ENCODE data around the gene E4F1. TPM values are rescaled to one million over a fixed set of nuclear protein-coding genes. Genes with fewer than 3 reads are reported as not detected.

Gene E4F1
- total and polyA plus RNA-seq, 2 of the 13 experiments (the other 11 are each of a cell fraction or from before 2014, with no cell fraction given): 13.8 to 19.5 TPM

DNA sequence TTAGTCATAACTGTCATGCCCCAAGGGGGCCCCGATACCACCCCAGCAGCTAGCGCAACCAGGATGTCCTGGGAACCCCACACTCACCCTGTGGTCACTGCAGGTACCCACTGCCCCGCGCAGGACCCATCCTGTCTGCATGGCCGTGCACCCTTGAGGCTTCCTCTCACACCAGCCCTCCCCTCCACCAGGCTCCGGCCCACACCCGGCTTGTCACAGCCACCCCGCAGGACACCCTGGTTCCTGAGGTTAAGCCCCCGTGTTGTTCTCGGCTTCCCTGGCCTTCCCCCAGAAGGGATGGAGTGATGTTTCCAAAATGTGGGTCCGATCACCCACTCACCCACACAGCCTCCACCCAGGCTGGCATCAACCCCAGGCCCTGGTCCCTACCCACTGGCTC is 20.4 kb downstream of the E4F1 start:
- in situ Hi-C loops (cut with HindIII; ENCODE audit: extremely low pct_ligation_motif_present, low pct_unique_long_range_greater_than_20kb) (no loop called here), intact Hi-C loops (cut with micrococcal nuclease; ENCODE audit: unreplicated experiment) (no loop called here)
- H3K79me2 ChIP-seq (ENCODE audit: insufficient read depth, low read length): peaks cover 7% of the 10 kb centered on the region
- FAIRE-seq (no peak), ATAC-seq (no peak), DNase-seq (ENCODE audit: low spot score) (no peak)
- H3K4me1 ChIP-seq (ENCODE audit: insufficient read depth, low read length): peaks cover 10% of the 10 kb centered on the region
- H3K36me3 ChIP-seq (replicated peaks in 1 of 2; ENCODE audit: control insufficient read depth in 1 of 2, insufficient read depth in 2 of 2, low read length in 2 of 2): peaks cover 25 to 47% of the 10 kb centered on the region in 2 experiments; a peak in 4 of 5 replicates
- no TSS peak for BruUV-seq (replicated peaks)
- no peaks in the 10 kb centered on the region for H3K27me3 ChIP-seq (ENCODE audit: control insufficient read depth in 1 of 2, insufficient read depth in 2 of 2, low read length in 2 of 2)
- no peak overlapping the region for H3K4me2 ChIP-seq (ENCODE audit: low read depth, low read length)
- no peak overlapping the region for H3K9ac ChIP-seq (ENCODE audit: insufficient read depth, low read depth, low read length)
- no peak overlapping the region for H3K4me3 ChIP-seq (replicated peaks in 1 of 3; ENCODE audit: insufficient read depth in 1 of 3, low read depth in 2 of 3, low read length in 3 of 3)
- no peak overlapping the region for H2AFZ ChIP-seq (ENCODE audit: low read length)
- ChIA-PET CTCF (ENCODE audit: low intra/inter-chr PET ratio, low total read pairs) (no interaction called here), POLR2A (no interaction called here)
- no peaks in the 10 kb centered on the region for H4K20me1 ChIP-seq (ENCODE audit: insufficient read depth, low read length)
- WGBS (ENCODE audit: low lambda C conversion rate): 98% methylated on average over 8 of the region's 11 CpGs
- no peaks in the 10 kb centered on the region for H3K9me3 ChIP-seq (ENCODE audit: low read length)
- H3K27ac ChIP-seq (ENCODE audit: extremely low read length, insufficient read depth, low read length): no peak overlapping the region
- no peak for TF ChIP-seq NBN (conservative IDR thresholded peaks at IDR 0.05)
- TF ChIP-seq HNF1B (CRISPR knock-in tag; IDR thresholded peaks at IDR 0.05): no peak
- TF ChIP-seq, protein P1, sequence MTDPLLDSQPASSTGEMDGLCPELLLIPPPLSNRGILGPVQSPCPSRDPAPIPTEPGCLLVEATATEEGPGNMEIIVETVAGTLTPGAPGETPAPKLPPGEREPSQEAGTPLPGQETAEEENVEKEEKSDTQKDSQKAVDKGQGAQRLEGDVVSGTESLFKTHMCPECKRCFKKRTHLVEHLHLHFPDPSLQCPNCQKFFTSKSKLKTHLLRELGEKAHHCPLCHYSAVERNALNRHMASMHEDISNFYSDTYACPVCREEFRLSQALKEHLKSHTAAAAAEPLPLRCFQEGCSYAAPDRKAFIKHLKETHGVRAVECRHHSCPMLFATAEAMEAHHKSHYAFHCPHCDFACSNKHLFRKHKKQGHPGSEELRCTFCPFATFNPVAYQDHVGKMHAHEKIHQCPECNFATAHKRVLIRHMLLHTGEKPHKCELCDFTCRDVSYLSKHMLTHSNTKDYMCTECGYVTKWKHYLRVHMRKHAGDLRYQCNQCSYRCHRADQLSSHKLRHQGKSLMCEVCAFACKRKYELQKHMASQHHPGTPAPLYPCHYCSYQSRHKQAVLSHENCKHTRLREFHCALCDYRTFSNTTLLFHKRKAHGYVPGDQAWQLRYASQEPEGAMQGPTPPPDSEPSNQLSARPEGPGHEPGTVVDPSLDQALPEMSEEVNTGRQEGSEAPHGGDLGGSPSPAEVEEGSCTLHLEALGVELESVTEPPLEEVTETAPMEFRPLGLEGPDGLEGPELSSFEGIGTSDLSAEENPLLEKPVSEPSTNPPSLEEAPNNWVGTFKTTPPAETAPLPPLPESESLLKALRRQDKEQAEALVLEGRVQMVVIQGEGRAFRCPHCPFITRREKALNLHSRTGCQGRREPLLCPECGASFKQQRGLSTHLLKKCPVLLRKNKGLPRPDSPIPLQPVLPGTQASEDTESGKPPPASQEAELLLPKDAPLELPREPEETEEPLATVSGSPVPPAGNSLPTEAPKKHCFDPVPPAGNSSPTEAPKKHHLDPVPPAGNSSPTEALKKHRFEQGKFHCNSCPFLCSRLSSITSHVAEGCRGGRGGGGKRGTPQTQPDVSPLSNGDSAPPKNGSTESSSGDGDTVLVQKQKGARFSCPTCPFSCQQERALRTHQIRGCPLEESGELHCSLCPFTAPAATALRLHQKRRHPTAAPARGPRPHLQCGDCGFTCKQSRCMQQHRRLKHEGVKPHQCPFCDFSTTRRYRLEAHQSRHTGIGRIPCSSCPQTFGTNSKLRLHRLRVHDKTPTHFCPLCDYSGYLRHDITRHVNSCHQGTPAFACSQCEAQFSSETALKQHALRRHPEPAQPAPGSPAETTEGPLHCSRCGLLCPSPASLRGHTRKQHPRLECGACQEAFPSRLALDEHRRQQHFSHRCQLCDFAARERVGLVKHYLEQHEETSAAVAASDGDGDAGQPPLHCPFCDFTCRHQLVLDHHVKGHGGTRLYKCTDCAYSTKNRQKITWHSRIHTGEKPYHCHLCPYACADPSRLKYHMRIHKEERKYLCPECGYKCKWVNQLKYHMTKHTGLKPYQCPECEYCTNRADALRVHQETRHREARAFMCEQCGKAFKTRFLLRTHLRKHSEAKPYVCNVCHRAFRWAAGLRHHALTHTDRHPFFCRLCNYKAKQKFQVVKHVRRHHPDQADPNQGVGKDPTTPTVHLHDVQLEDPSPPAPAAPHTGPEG (CRISPR knock-in tag; IDR thresholded peaks at IDR 0.05): no peak
